HUES6 (cell line): Measurements from ENCODE around the gene ZNF500.

ENCODE experiments used
- H3K27ac ChIP-seq: 2 replicates; pipeline ENCODE4 v1.7.0; 2013; ENCODE audit warnings: low read depth, mild to moderate bottlenecking, low read length, inconsistent platforms
- H3K27me3 ChIP-seq: 2 replicates; pipeline ENCODE4 v1.6.1; 2013; ENCODE audit warnings: low read length; ENCODE audit not compliant: control insufficient read depth, insufficient read depth
- H3K36me3 ChIP-seq: 2 replicates; pipeline ENCODE4 v1.6.1; 2013; ENCODE audit warnings: low read length; ENCODE audit not compliant: control insufficient read depth, insufficient read depth
- H3K4me1 ChIP-seq: 2 replicates; pipeline ENCODE4 v1.6.1; 2013; ENCODE audit warnings: low read length; ENCODE audit not compliant: control insufficient read depth, insufficient read depth
- H3K4me3 ChIP-seq: 2 replicates; pipeline ENCODE4 v1.5.1; 2013; ENCODE audit warnings: low read depth, low read length
- H3K9ac ChIP-seq: one replicate; pipeline ENCODE4 v1.6.1; 2013; ENCODE audit warnings: mild to moderate bottlenecking, low read length
- H3K9me3 ChIP-seq: 2 replicates; pipeline ENCODE4 v1.6.1; 2013; ENCODE audit warnings: low read depth, low read length; ENCODE audit not compliant: control insufficient read depth, insufficient read depth

Gene ZNF500

GRCh38 chr16:4724661-4725270 lies 42.2 kb downstream of the ZNF500 start:
- no peak overlapping the region for H3K27ac ChIP-seq
- peaks cover 60% of the 10 kb centered on the region for H3K36me3 ChIP-seq
- H3K9ac ChIP-seq: no peak overlapping the region
- H3K4me3 ChIP-seq: no peak overlapping the region
- no peaks in the 10 kb centered on the region for H3K4me1 ChIP-seq
- H3K9me3 ChIP-seq: no peaks in the 10 kb centered on the region
- H3K27me3 ChIP-seq: no peaks in the 10 kb centered on the region

- no peaks in the 10 kb centered on the region for H3K27me3 ChIP-seq
- no peak overlapping the region for H3K27ac ChIP-seq
- no peak overlapping the region for H3K9ac ChIP-seq
- no peak overlapping the region for H3K4me3 ChIP-seq
- peaks cover 46% of the 10 kb centered on the region for H3K36me3 ChIP-seq
- H3K4me1 ChIP-seq: peaks cover 12% of the 10 kb centered on the region
- H3K9me3 ChIP-seq: no peaks in the 10 kb centered on the region
Measured at GRCh38 chr16:4723071-4723767, 43.7 kb downstream of the ZNF500 start.

DNA sequence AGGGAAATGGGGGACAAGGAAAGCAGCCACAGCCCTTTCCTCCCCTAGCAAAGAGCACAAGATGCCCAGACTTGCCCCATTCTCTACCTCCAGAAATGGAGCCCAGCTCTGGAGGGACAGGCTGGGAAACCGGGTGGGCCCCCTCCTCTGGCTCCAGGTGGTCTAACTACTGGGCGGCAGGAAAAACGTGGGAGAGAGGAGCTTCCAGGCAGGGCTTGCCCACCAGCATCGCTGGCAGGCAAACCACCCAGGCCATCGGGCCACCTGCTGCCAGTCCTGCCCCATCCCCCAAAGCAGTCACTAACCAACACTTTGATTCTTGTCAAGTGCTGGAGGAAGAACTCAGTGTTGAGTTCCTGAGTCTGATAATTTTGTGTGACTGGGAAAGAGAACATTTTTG lies 48.5 kb downstream of the ZNF500 start:
- Histone ChIP-seq H3K9me3 (no peaks in the 10 kb centered on the region), H3K36me3 (peaks cover 23% of the 10 kb centered on the region), H3K9ac (no peak overlapping the region), H3K4me3 (no peak overlapping the region), H3K27me3 (no peaks in the 10 kb centered on the region), H3K4me1 (peaks cover 25% of the 10 kb centered on the region), H3K27ac (peak overlapping the region; percentile 55)

GRCh38 chr16:4714996-4715395 lies 52.0 kb downstream of the ZNF500 start:
- Histone ChIP-seq H3K27me3 (no peaks in the 10 kb centered on the region), H3K4me1 (peaks cover 25% of the 10 kb centered on the region), H3K4me3 (no peak overlapping the region), H3K9me3 (no peaks in the 10 kb centered on the region), H3K27ac (no peak overlapping the region), H3K9ac (no peak overlapping the region), H3K36me3 (peaks cover 38% of the 10 kb centered on the region)

DNA sequence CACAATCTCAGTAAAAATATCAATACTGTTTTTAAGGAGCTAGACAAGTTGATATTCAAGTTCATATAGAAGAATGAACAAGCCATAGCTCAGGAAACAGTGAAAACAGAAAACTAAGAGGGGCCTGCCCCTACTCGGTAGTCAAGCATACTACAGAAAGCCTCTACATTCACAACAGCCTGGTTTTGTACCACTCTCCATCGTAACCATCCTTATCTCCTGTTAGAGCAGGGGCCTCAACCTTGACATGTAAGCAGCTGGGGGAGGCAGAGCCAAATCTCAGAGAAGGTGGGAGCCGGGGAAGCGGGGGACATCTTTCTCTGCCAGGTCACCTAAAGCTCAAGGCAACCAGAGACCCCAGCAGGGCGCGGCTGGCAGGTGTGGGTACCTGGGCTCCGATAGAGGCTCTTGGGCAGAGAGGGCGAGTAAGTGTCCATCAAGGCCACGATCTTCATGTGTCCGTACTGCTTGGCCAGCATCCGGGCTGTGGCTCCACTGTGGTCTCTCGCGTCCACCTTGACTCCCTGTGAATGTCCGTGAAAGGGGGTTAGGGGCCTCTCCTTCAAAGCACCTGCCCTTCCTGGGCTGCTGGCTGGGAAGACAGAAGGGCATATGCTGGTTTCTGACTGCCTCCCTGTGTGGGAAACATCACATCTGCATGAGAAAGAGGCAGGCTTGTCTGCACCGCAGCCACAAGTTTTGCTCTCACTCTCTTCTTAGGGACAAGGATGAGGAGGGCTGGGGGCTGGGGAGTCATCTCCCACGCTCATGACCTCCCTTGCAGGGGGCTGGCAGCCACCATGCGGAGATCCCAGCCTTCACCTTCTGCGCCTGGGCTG lies 53.1 kb downstream of the ZNF500 start:
- Histone ChIP-seq H3K9me3 (no peaks in the 10 kb centered on the region), H3K4me1 (peaks cover 19% of the 10 kb centered on the region), H3K4me3 (no peak overlapping the region), H3K27ac (peak overlapping the region; percentile 22; the same call in 1 of the 2 replicates), H3K27me3 (no peaks in the 10 kb centered on the region), H3K9ac (no peak overlapping the region), H3K36me3 (peaks cover 46% of the 10 kb centered on the region)

- Histone ChIP-seq H3K27me3 (no peaks in the 10 kb centered on the region), H3K9ac (no peak overlapping the region), H3K4me3 (no peak overlapping the region), H3K36me3 (peaks cover 66% of the 10 kb centered on the region), H3K4me1 (peaks cover 10% of the 10 kb centered on the region), H3K9me3 (no peaks in the 10 kb centered on the region), H3K27ac (no peak overlapping the region)
Measured at GRCh38 chr16:4709481-4709880, 57.5 kb downstream of the ZNF500 start.

DNA sequence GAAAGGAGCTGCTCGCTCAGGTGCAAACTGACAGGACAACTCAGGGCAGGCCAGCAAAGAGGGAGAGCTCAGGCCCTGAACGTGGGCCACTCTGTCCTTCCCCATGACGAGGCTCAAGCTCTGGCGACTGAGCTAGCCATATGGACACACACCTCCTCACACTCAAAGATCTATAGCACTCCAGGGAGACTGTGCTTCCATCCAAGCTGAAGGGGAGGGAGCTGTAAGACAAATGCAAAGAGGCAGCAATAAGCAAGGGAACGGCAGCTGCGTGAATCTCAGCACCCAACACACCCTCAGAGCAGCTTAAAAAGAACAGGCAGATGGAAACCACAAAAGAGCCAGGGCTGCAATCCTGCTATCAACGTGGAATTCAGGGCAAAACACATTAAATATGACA lies 60.1 kb downstream of the ZNF500 start:
- Histone ChIP-seq H3K27me3 (no peaks in the 10 kb centered on the region), H3K4me1 (no peaks in the 10 kb centered on the region), H3K9ac (no peak overlapping the region), H3K36me3 (peaks cover 64% of the 10 kb centered on the region), H3K27ac (no peak overlapping the region), H3K9me3 (no peaks in the 10 kb centered on the region), H3K4me3 (no peak overlapping the region)

GRCh38 chr16:4704913-4705312 lies 62.0 kb downstream of the ZNF500 start:
- peaks cover 72% of the 10 kb centered on the region for H3K36me3 ChIP-seq
- H3K4me1 ChIP-seq: no peaks in the 10 kb centered on the region
- H3K9ac ChIP-seq: no peak overlapping the region
- no peaks in the 10 kb centered on the region for H3K9me3 ChIP-seq
- no peak overlapping the region for H3K27ac ChIP-seq
- H3K27me3 ChIP-seq: no peaks in the 10 kb centered on the region
- no peak overlapping the region for H3K4me3 ChIP-seq

GRCh38 chr16:4704491-4704890 lies 62.5 kb downstream of the ZNF500 start:
- Histone ChIP-seq H3K4me3 (no peak overlapping the region), H3K4me1 (no peaks in the 10 kb centered on the region), H3K9ac (no peak overlapping the region), H3K36me3 (peaks cover 72% of the 10 kb centered on the region), H3K9me3 (no peaks in the 10 kb centered on the region), H3K27me3 (no peaks in the 10 kb centered on the region), H3K27ac (no peak overlapping the region)

GRCh38 chr16:4703906-4704305 lies 63.1 kb downstream of the ZNF500 start:
- Histone ChIP-seq H3K4me1 (no peaks in the 10 kb centered on the region), H3K36me3 (peaks cover 75% of the 10 kb centered on the region), H3K27ac (no peak overlapping the region), H3K9me3 (no peaks in the 10 kb centered on the region), H3K9ac (no peak overlapping the region), H3K4me3 (no peak overlapping the region), H3K27me3 (no peaks in the 10 kb centered on the region)

- no peaks in the 10 kb centered on the region for H3K9me3 ChIP-seq
- no peak overlapping the region for H3K27ac ChIP-seq
- no peak overlapping the region for H3K9ac ChIP-seq
- no peaks in the 10 kb centered on the region for H3K27me3 ChIP-seq
- H3K4me3 ChIP-seq: no peak overlapping the region
- H3K4me1 ChIP-seq: no peaks in the 10 kb centered on the region
- peaks cover 88% of the 10 kb centered on the region for H3K36me3 ChIP-seq
Measured at GRCh38 chr16:4702466-4702808, 64.5 kb downstream of the ZNF500 start.
